IgD-negative memory B cell (primary cell): Measurements from ENCODE around the gene SCAI. TPM values are rescaled to one million over a fixed set of nuclear protein-coding genes. Genes with fewer than 3 reads are reported as not detected.
"Not testable (repeated sequence)": the region's sequence is repeated elsewhere in the genome, so short reads cannot be mapped to it uniquely, and the experiment has no call there.

Experiments
- H3K27ac Mint-ChIP-seq, 3 donors: one replicate each; pipeline ENCODE4 v1.8.0; 2020 to 2022; ENCODE audit warnings: mild to moderate bottlenecking in 3 of 3, mixed read lengths in 3 of 3, moderate library complexity in 1 of 3
- H3K27me3 Mint-ChIP-seq: one replicate; pipeline ENCODE4 v1.8.0; 2021; ENCODE audit warnings: mixed read lengths
- H3K36me3 Mint-ChIP-seq: one replicate; pipeline ENCODE4 v1.8.0; 2020; ENCODE audit warnings: mild to moderate bottlenecking, mixed read lengths
- H3K4me1 Mint-ChIP-seq, 3 donors: one replicate each; pipeline ENCODE4 v1.8.0; 2020 to 2022; ENCODE audit warnings: mixed read lengths in 3 of 3, mild to moderate bottlenecking in 1 of 3
- H3K4me3 Mint-ChIP-seq, 4 donors: one replicate each; pipeline ENCODE4 v1.8.0; 2020 to 2022; ENCODE audit warnings: mild to moderate bottlenecking in 4 of 4, mixed read lengths in 4 of 4, moderate library complexity in 3 of 4
- H3K9me3 Mint-ChIP-seq, 3 donors: one replicate each; pipeline ENCODE4 v1.8.0; 2020 to 2021; ENCODE audit warnings: mixed read lengths in 3 of 3, mild to moderate bottlenecking in 1 of 3
- polyA plus RNA-seq: library from polyadenylated mRNA; unstranded; fragments of 300-500 nt; fragmentation: Illumina TruSeq; gene quantifications from one replicate; pipeline ENCODE4 v1.2.3, GENCODE V29; 2021

Gene SCAI
- polyA plus RNA-seq, 1 donor from 2014 or later: 4.9 TPM

GRCh38 chr9:125137200-125137599, 6.1 kb downstream of the SCAI start:
- Mint-ChIP-seq H3K4me3 (no peak overlapping the region), H3K27ac (no peak overlapping the region), H3K4me1 (peaks cover 6 to 12% (median 7%) of the 10 kb centered on the region in 3 donors)

DNA sequence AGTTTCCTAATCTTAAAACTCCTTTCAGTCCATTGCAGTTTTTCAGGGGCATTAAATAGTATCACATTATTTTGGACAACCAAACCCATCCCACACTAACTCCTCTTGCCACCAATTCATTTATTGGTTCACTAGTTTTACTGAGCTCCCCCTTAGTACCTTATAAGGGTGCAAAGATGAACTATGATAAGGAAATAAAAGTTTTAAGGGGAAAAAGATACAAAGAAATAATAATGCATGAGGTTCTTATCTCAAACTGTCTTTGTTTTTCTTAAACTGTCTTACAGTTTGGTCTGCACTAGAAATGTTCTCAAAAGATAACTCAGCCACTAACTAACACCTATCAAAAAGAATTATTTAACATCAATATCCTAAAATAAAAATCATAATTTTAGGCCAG, 8.4 kb downstream of the SCAI start:
- Mint-ChIP-seq H3K36me3 (peaks cover 2% of the 10 kb centered on the region), H3K27ac (no peak overlapping the region), H3K9me3 (no peaks in the 10 kb centered on the region), H3K27me3 (no peaks in the 10 kb centered on the region), H3K4me1 (peaks cover 6 to 8% (median 7%) of the 10 kb centered on the region in 3 donors), H3K4me3 (no peak overlapping the region)

More at GRCh38 chr9:125137200-125137599, 6.1 kb downstream of the SCAI start:
- Mint-ChIP-seq H3K9me3 (no peaks in the 10 kb centered on the region), H3K36me3 (peaks cover 2% of the 10 kb centered on the region), H3K27me3 (no peaks in the 10 kb centered on the region)

- H3K4me1 Mint-ChIP-seq: peaks cover 0 to 7% (median 3%) of the 10 kb centered on the region in 3 donors
- H3K36me3 Mint-ChIP-seq: peaks cover 2% of the 10 kb centered on the region
- no peak overlapping the region for H3K27ac Mint-ChIP-seq
- H3K4me3 Mint-ChIP-seq: no peak overlapping the region
- no peaks in the 10 kb centered on the region for H3K9me3 Mint-ChIP-seq
- no peaks in the 10 kb centered on the region for H3K27me3 Mint-ChIP-seq
Measured at GRCh38 chr9:125133403-125134329, 9.7 kb downstream of the SCAI start.

- Mint-ChIP-seq H3K36me3 (peaks cover 2% of the 10 kb centered on the region), H3K4me3 (no peak overlapping the region), H3K4me1 (peaks cover 2 to 10% (median 4%) of the 10 kb centered on the region in 3 donors)
Measured at GRCh38 chr9:125131778-125132177, 11.6 kb downstream of the SCAI start.

DNA sequence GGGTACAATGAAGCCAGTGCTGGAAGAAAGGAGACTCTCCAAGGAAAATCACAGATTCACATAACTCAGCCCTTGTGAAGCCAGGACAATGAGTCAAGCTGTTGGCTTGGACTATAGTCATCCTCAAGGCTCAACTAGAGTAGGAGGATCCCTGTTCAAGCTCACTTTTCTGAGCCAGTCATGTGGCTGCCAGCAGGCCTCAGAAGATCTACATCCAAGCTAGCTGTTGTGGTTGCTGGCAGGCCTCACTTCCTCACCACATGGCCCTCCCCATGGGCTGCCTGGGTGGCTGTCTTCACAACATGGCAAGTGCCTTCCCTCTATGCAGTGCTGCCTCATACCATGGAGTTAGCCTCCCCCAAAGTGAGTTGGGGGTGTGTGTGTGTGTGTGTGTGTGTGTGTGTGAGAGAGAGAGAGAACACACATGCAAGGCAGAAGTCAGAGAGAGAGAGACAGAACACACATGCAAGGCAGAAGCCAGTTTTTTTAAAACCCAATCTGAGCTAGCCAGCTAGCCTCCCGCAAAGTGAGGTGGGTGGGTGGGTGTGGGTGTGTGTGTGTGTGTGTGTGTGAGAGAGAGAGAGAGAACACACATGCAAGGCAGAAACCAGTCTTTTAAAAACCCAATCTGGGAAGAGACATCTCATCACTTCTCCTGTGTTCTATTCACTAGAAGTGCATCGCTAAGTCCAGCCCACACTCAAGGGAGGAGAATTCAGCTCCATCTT, 17.1 kb downstream of the SCAI start:
- Mint-ChIP-seq H3K27ac (peak overlapping the region; percentile 8 to 90 (median 58)), H3K27me3 (no peaks in the 10 kb centered on the region), H3K9me3 (no peaks in the 10 kb centered on the region), H3K36me3 (peaks cover 5% of the 10 kb centered on the region), H3K4me3 (peak overlapping the region in 1 of 4 donors; percentile 52), H3K4me1 (peaks cover 12 to 18% (median 14%) of the 10 kb centered on the region in 3 donors)

More at GRCh38 chr9:125131778-125132177, 11.6 kb downstream of the SCAI start:
- no peak overlapping the region for H3K27ac Mint-ChIP-seq
- no peaks in the 10 kb centered on the region for H3K27me3 Mint-ChIP-seq
- no peaks in the 10 kb centered on the region for H3K9me3 Mint-ChIP-seq

DNA sequence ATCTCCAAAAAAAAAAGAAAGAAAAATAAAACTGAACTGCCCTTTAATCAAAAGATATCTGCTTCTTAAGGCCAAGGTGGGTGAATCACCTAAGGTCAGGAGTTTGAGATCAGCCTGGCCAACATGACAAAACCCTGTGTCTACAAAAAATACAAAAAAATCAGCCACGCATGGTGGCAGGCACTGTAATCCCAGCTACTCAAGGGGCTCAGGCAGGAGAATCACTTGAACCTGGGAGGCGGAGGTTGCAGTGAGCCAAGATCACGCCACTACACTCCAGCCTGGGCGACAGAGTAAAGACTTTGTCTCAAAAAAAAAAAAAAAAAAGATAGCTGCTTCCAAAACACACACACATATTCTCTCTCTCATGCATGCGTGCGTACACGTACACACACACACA, 17.8 kb downstream of the SCAI start:
- H3K4me1 Mint-ChIP-seq: peaks cover 15 to 18% (median 16%) of the 10 kb centered on the region in 3 donors
- H3K9me3 Mint-ChIP-seq: no peaks in the 10 kb centered on the region
- peaks cover 5% of the 10 kb centered on the region for H3K36me3 Mint-ChIP-seq
- H3K27me3 Mint-ChIP-seq: no peaks in the 10 kb centered on the region
- no peak overlapping the region for H3K4me3 Mint-ChIP-seq
- H3K27ac Mint-ChIP-seq: peak overlapping the region; percentile 8 to 90 (median 58)

DNA sequence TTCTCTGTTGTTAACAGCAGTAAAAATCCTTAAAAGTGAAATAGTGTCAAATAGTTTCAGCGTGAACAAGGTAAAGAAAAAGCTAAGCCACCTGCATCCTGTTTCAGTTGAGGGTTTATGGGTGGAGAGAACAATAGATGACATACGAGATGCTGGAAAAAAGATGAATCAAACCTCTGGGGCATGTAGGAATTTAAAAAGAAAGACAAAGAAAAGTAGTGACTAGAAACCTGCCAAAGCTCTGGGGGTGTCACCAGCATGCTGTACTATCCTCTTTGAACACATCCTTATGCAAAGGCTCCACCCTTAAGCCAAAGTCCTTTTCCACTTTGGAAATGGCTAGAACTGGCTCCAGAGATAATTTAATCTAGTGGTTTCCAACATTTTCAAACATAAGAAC, 22.2 kb downstream of the SCAI start:
- peaks cover 10 to 12% (median 11%) of the 10 kb centered on the region in 3 donors for H3K4me1 Mint-ChIP-seq
- H3K36me3 Mint-ChIP-seq: peaks cover 11% of the 10 kb centered on the region
- H3K9me3 Mint-ChIP-seq: no peaks in the 10 kb centered on the region
- H3K27me3 Mint-ChIP-seq: no peaks in the 10 kb centered on the region
- no peak overlapping the region for H3K27ac Mint-ChIP-seq
- H3K4me3 Mint-ChIP-seq: peak overlapping the region in 1 of 4 donors; percentile 9

DNA sequence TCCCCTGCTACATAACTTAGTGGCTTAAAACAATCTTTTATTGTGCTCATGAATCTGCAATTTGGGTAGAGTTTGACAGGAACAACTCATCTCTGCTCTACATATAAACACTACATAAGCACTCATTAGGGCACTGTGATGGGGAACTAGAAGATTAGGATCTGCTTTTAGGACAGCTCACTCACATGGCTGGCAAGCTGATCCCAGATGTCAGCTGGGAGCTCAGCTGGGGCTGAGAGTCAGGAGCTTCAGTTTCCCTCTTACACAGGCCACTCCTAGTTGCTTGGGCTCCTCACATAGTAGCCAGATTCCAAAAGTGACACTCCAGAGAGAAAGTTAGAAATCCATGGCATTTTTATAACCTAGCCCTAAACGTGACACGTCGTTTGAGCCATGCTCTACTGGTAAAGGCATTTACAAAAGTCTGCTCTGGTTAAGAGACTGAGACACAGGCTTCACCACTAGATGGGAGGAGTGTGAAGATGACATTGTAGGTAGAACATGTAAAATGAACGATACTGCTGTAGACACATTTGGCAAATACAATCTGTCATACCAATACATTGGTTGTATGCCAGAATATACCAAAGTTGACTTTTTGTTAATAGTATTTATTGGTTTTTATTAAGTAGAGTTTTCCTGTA, 23.6 kb downstream of the SCAI start:
- Mint-ChIP-seq H3K4me1 (peaks cover 4 to 7% (median 7%) of the 10 kb centered on the region in 3 donors), H3K9me3 (no peaks in the 10 kb centered on the region), H3K27ac (no peak overlapping the region), H3K36me3 (peaks cover 7% of the 10 kb centered on the region), H3K27me3 (no peaks in the 10 kb centered on the region), H3K4me3 (no peak overlapping the region)

- H3K9me3 Mint-ChIP-seq, H3K27ac Mint-ChIP-seq, H3K4me3 Mint-ChIP-seq, H3K27me3 Mint-ChIP-seq, H3K4me1 Mint-ChIP-seq, H3K36me3 Mint-ChIP-seq: not testable (repeated sequence)
Measured at GRCh38 chr9:125118696-125119095, 24.6 kb downstream of the SCAI start.

GRCh38 chr9:125114503-125114902, 28.8 kb downstream of the SCAI start:
- H3K9me3 Mint-ChIP-seq, H3K27ac Mint-ChIP-seq, H3K4me1 Mint-ChIP-seq, H3K4me3 Mint-ChIP-seq, H3K27me3 Mint-ChIP-seq: not testable (repeated sequence)
- H3K36me3 Mint-ChIP-seq: peaks cover 15% of the 10 kb centered on the region

DNA sequence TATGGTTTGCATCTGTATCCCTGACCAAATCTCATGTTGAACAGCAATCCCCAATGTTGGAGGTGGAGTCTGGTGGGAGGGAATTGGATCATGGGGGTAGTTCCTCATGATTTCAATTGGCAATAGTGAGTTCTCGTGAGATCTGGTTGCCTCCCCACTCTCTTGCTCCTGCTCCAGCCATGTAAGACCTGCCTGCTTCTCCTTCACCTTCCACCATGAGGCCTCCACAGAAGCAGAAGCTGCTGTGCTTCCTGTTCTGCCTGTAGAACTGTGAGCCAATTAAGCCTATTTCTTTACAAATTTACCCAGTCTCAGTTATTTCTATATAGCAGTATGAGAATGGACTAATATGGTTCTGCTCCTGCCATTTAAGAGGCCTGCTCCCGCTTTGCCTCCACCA, 32.9 kb downstream of the SCAI start:
- no peaks in the 10 kb centered on the region for H3K27me3 Mint-ChIP-seq
- peaks cover 0 to 9% (median 0%) of the 10 kb centered on the region in 3 donors for H3K9me3 Mint-ChIP-seq
- H3K36me3 Mint-ChIP-seq: peaks cover 12% of the 10 kb centered on the region
- H3K27ac Mint-ChIP-seq: no peak overlapping the region
- peaks cover 0 to 4% (median under 1%) of the 10 kb centered on the region in 3 donors for H3K4me1 Mint-ChIP-seq
- no peak overlapping the region for H3K4me3 Mint-ChIP-seq

DNA sequence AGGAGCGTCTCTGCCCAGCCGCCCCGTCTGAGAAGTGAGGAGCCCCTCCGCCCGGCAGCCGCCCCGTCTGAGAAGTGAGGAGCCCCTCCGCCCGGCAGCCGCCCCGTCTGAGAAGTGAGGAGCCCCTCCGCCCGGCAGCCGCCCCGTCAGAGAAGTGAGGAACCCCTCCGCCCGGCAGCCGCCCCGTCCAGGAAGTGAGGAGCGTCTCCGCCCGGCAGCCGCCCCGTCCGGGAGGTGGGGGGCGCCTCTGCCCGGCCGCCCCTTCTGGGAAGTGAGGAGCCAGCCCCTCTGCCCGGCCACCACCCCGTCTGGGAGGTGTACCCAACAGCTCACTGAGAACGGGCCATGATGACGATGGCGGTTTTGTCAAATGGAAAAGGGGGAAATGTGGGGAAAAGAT, 34.8 kb downstream of the SCAI start:
- H3K36me3 Mint-ChIP-seq: peaks cover 10% of the 10 kb centered on the region
- not testable (repeated sequence) for H3K4me1 Mint-ChIP-seq

DNA sequence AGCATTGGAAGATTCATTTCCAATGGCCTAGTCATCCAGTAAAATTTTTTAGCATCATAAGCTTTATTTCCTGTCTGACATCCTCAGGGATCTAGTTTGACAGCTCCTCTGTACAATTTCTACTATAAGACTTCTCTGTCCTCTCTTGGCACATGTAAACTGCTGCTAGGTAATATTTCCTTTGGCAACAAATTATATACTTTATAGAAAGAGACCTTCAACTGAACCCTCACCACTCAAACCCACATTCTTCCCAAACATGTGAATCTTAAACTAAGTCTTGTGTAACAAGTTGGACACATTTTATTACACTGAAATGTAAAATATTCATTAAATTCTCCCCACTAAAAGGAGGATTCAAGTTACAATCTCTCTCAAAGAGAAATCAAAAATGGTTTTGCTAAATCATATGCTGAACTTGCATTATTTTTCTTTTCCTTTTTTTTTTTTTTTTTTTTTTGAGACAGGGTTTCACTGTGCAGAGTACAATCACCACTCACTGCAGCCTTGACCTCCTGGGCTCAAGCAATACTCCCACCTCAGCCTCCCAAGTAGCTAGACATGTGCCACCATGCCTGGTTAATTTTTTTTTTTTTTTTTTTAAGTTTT, 36.9 kb downstream of the SCAI start:
- Mint-ChIP-seq H3K27me3 (no peaks in the 10 kb centered on the region), H3K27ac (peak overlapping the region in 1 of 3 donors; percentile 54), H3K36me3 (peaks cover 4% of the 10 kb centered on the region), H3K4me3 (no peak overlapping the region), H3K4me1 (peaks cover 2 to 4% (median 4%) of the 10 kb centered on the region in 3 donors), H3K9me3 (no peaks in the 10 kb centered on the region)

More for the DNA sequence above, 34.8 kb downstream of the SCAI start:
- H3K27me3 Mint-ChIP-seq, H3K27ac Mint-ChIP-seq, H3K9me3 Mint-ChIP-seq, H3K4me3 Mint-ChIP-seq: not testable (repeated sequence)

DNA sequence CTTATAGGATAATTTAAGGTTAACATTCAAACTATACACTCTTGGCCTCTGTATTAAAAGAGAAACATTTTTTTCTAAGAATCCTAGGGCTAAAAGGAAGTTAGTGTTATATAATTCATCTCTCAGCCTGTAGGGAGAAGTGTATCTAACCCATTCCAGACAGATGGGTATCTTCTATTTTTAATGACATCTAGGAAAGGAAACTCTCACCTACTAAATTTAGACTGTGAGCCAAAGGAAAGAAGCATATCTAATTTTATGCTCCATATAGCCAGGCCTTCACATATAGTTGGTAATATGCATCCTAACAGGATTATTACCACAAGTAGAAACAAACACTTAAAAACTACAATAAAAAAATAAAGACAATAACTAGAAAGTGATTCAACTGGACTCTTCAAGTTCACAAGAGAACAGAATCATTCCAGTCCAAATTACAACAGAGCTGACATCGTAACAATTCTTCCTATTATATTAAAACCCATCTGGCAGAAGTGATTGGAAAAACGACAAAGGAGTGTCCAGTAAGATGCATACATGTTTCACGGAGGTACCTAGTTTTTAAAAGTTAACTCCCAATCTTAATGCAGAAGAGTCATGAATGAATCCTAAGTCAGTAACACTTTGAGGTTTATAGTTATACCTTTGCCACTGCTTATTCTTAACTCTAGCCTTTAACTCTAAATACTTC, 39.4 kb downstream of the SCAI start:
- Mint-ChIP-seq H3K9me3 (no peaks in the 10 kb centered on the region), H3K27me3 (no peaks in the 10 kb centered on the region), H3K27ac (peak overlapping the region in 1 of 3 donors; percentile 78), H3K36me3 (peaks cover 8% of the 10 kb centered on the region), H3K4me3 (no peak overlapping the region), H3K4me1 (peaks cover 2 to 7% (median 4%) of the 10 kb centered on the region in 3 donors)
